ENCODE results near the gene ZGLP1.

ZGLP1 gene

GRCh38 chr19:10325732-10326131, 16.1 kb upstream of the ZGLP1 start:
- no peak for FAIRE-seq
- no peak for TF ChIP-seq CTCF (IDR thresholded peaks at IDR 0.05; ENCODE audit: insufficient read depth, missing control alignments)
- no peak for DNase-seq (ENCODE audit: insufficient read length, low spot score)

DNA sequence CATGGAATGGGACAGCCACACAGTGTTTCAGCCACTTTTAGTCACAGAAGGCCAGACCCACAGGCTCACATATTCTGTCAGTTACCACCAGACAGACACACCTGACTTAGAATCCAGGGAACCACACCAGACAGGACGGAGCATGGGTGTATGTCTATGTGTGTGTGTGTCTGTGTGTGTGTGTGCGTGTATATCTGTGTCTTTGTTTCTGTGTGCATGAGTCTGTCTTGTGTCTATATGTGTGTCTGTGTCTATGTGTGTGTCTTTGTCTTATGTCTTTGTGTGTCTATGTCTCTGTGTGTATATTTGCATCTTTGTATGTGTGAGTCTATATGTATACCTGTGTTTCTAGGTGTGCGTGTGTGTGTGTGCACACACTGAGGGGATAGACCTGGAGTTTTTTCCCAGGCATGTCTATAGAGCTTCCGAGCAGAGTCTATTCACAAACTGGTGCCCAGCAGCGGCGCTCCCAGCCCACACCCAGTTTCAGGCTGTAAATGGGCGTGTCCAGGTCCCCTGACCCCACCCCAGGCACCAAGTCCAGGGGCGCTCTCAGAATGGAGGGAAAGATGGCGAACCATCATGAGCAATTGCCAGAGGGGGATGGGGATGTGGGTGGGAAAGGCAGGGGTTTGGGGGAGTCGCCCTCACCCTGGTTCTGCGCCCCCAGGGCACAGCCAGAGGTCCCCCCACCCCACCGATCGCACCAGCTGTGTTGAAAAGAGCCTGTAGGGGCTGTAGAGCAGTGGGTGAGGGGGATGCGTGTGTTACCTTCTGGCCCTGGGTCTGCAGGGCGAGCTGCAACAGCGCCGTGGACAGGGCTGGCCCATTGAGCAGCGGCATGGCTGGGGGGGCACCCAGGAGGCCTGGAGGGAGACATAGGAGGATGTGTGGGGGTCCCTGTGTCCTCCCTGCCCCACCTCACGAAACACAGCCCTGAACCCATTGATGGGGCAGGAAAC, 12.5 kb upstream of the ZGLP1 start:
- TF ChIP-seq CTCF (IDR thresholded peaks at IDR 0.05; ENCODE audit: insufficient read depth, missing control alignments): no peak
- FAIRE-seq (no peak), DNase-seq (ENCODE audit: insufficient read length, low spot score) (no peak)

DNA sequence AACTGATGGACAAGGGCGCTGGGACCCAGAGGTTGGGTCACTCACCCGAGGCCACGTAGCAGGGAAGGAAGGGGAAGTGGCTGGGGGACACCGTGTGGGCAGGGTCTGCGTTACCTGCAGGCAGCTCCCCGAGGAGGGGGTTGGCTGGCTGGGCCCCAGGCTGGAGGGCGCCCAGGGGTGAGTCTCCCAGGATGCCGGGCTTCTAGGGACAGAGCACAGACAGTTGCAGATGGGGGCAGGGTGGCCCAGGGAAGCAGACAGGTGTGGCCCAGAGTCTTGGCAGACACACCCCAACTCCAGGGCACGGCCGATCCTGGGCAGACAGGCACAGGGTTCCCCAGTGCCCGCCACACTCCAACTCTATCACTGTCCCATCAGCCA, 11.8 kb upstream of the ZGLP1 start:
- no peak for FAIRE-seq
- no peak for DNase-seq (ENCODE audit: insufficient read length, low spot score)
- TF ChIP-seq CTCF (IDR thresholded peaks at IDR 0.05; ENCODE audit: insufficient read depth, missing control alignments): no peak

- DNase-seq (ENCODE audit: insufficient read length, low spot score): no peak
- TF ChIP-seq CTCF (IDR thresholded peaks at IDR 0.05; ENCODE audit: insufficient read depth, missing control alignments): no peak
- no peak for FAIRE-seq
Measured at GRCh38 chr19:10320602-10321416, 11.2 kb upstream of the ZGLP1 start.

- DNase-seq (ENCODE audit: insufficient read length, low spot score): no peak
- TF ChIP-seq CTCF (IDR thresholded peaks at IDR 0.05; ENCODE audit: insufficient read depth, missing control alignments): no peak
- no peak for FAIRE-seq
Measured at GRCh38 chr19:10318807-10319682, 9.4 kb upstream of the ZGLP1 start.

GRCh38 chr19:10317857-10318462, 8.3 kb upstream of the ZGLP1 start:
- FAIRE-seq (no peak), DNase-seq (ENCODE audit: insufficient read length, low spot score) (no peak)
- TF ChIP-seq CTCF (IDR thresholded peaks at IDR 0.05; ENCODE audit: insufficient read depth, missing control alignments): no peak

Measured in D721Med (cell line).